Stomach (tissue), 9 donors: ENCODE data around the gene EEF1G. TPM values are rescaled to one million over a fixed set of nuclear protein-coding genes. Genes with fewer than 3 reads are reported as not detected.
A peak's percentile ranks its signal among the peaks of the same experiment; 100 is the strongest.
"Not testable (repeated sequence)": the region's sequence is repeated elsewhere in the genome, so short reads cannot be mapped to it uniquely, and the experiment has no call there.

Experiments
- DNase-seq, 2 donors: peaks; one replicate each; pipeline versions ENCODE4 v3.0.0 to v3.0.0-alpha.2; 2013 to 2019
- H3K27ac ChIP-seq, 5 donors: fragments of 200-600 bp in 4 of 5; sonication (generic) in 4 of 5; one replicate each; pipeline ENCODE4 v1.5.1; 2013 to 2019; ENCODE audit warnings: mild to moderate bottlenecking in 1 of 5, moderate library complexity in 1 of 5
- H3K27me3 ChIP-seq, 3 donors: fragments of 200-600 bp; sonication (generic); one replicate each; pipeline ENCODE4 v1.5.1; 2017 to 2019; ENCODE audit warnings: mixed run types in 1 of 3
- H3K36me3 ChIP-seq, 4 donors: fragments of 200-600 bp; sonication (generic); 1 replicate in 3 of 4; 2 replicates in 1 of 4; pipeline ENCODE4 v1.5.1; 2016 to 2019
- H3K4me1 ChIP-seq, 4 donors: fragments of 200-600 bp; sonication (generic); one replicate each; pipeline ENCODE4 v1.5.1; 2016 to 2019
- H3K4me3 ChIP-seq, 4 donors: fragments of 200-600 bp; sonication (generic) in 3 of 4; one replicate each; pipeline ENCODE4 v1.5.1; 2016 to 2019; ENCODE audit warnings: mild to moderate bottlenecking in 1 of 4
- H3K9me3 ChIP-seq, 4 donors: fragments of 200-600 bp; sonication (generic); one replicate each; pipeline ENCODE4 v1.5.1; 2016 to 2019
- EP300 ChIP-seq: sonication (generic); formaldehyde crosslinking; IDR thresholded peaks from one replicate; pipeline ENCODE4 v1.6.1; 2017; ENCODE audit warnings: antibody characterized with exemption
- POLR2A ChIP-seq, 4 donors: fragments of 450-650 bp; IDR thresholded peaks; one replicate each; pipeline ENCODE4 v1.6.1; 2016; ENCODE audit warnings: antibody characterized with exemption in 4 of 4, control low read depth in 2 of 4, mild to moderate bottlenecking in 1 of 4, moderate library complexity in 1 of 4
- POLR2AphosphoS5 ChIP-seq, 3 donors: sonication (generic); formaldehyde crosslinking; IDR thresholded peaks; one replicate each; pipeline ENCODE4 v1.6.1; 2016; ENCODE audit warnings: antibody characterized with exemption in 3 of 3
- WGBS, 5 donors: extraction: QIAGEN DNeasy Blood & Tissue Kit in 3 of 5; methylation state at CpG; one replicate each; pipeline versions ENCODE4 v1.1.5 to v1.1.7; 2013 to 2018; 5-methylcytosine and 5-hydroxymethylcytosine counted together
- intact Hi-C: fragments of 100-400 bp; cut with DNase I; formaldehyde crosslinking; loops from one replicate; pipeline ENCODE4 v1.15.1; 2023; ENCODE audit warnings: low total_unique reads
- polyA plus RNA-seq, 3 donors: library from polyadenylated mRNA; stranded (reverse); fragments of 200-250 nt; gene quantifications; one replicate each; pipeline ENCODE4 v1.2.3, GENCODE V29; 2013
- total RNA-seq, 5 donors: library from RNA; depleted of rRNA; stranded (reverse); fragments of >200 nt; gene quantifications; one replicate each; pipeline versions ENCODE4 v1.1.0 to v1.2.3, GENCODE V29; 2014 to 2016
- TF ChIP-seq, protein P1 (sequence below), 7 experiments: fragments of 450-650 bp in 4 of 7; fragments of 200-600 bp in 3 of 7; sonication (generic) in 3 of 7; IDR thresholded peaks; one replicate each; pipeline ENCODE4 v1.5.1; 2016 to 2019; ENCODE audit warnings: antibody characterized with exemption in 7 of 7, control low read depth in 2 of 7, mild to moderate bottlenecking in 1 of 7
- donor health status: healthy with polysubstance abuse.
- donor health status: Bipolar disorder and iron deficiency.
- donor health status: healthy.

EEF1G gene
- total and polyA plus RNA-seq, 8 donors: 671 to 1,760 (median 1,103) TPM

- Histone ChIP-seq H3K4me1 (peaks cover 43 to 70% (median 52%) of the 10 kb centered on the region in 4 donors), H3K36me3 (peaks cover 24 to 54% (median 53%) of the 10 kb centered on the region in 4 donors), H3K9me3 (no peaks in the 10 kb centered on the region), H3K27ac (peak overlapping the region in 4 of 5 donors; percentile 32 to 98 (median 58)), H3K27me3 (no peaks in the 10 kb centered on the region), H3K4me3 (no peak overlapping the region)
- 54 to 63% (median 60%) methylated on average over 18 of the region's 18 CpGs for WGBS, 5 donors
- no peak for TF ChIP-seq EP300
- TF ChIP-seq POLR2AphosphoS5 (IDR thresholded peaks at IDR 0.05): no peak
- TF ChIP-seq POLR2A (IDR thresholded peaks at IDR 0.05): no peak
- TF ChIP-seq, protein P1, sequence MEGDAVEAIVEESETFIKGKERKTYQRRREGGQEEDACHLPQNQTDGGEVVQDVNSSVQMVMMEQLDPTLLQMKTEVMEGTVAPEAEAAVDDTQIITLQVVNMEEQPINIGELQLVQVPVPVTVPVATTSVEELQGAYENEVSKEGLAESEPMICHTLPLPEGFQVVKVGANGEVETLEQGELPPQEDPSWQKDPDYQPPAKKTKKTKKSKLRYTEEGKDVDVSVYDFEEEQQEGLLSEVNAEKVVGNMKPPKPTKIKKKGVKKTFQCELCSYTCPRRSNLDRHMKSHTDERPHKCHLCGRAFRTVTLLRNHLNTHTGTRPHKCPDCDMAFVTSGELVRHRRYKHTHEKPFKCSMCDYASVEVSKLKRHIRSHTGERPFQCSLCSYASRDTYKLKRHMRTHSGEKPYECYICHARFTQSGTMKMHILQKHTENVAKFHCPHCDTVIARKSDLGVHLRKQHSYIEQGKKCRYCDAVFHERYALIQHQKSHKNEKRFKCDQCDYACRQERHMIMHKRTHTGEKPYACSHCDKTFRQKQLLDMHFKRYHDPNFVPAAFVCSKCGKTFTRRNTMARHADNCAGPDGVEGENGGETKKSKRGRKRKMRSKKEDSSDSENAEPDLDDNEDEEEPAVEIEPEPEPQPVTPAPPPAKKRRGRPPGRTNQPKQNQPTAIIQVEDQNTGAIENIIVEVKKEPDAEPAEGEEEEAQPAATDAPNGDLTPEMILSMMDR (IDR thresholded peaks at IDR 0.05): no peak
- peak in 1 of 2 donors; percentile 32 for DNase-seq
- intact Hi-C loops: no loop called here
Measured at GRCh38 chr11:62588966-62589637, 15.4 kb upstream of the EEF1G start.

DNA sequence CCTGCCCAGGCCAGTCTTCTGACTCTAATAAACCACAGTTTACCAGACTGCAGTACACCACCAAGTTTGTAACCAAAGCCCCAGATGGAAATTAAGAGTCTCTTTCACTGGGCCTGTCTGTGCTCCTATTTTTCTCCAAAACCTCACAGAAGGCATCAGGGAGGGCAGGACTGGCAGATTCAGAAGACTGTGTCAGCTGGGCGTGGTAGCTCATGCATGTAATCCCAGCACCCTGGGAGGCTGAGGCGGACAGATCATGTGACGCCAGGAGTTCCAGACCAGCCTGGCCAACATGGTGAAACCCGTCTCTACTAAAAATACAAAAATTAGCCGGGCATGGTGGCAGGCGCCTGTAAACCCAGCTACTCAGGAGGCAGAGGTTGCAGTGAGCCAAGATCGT is 11.7 kb upstream of the EEF1G start:
- peaks cover 29 to 83% (median 75%) of the 10 kb centered on the region in 4 donors for H3K36me3 ChIP-seq
- DNase-seq, intact Hi-C loops: not testable (repeated sequence)

DNA sequence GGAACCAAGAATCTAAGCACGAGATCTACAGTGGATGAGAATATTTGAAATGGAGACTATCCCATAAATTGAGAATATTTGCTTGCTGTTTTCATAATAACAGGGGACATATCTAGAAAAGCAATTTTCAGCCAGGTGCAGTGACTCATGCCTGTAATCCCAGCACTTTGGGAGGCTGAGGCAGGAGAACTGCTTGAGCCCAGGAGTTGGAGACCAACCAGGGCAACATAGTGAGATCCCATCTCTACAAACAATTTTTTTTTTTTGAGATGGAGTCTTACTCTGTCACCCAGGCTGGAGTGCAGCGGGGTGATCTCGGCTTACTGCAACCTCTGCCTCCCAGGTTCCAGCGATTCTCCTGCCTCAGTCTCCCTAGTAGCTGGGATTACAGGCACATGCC is 8.0 kb upstream of the EEF1G start:
- H3K4me1 ChIP-seq: peaks cover 0 to 16% (median 7%) of the 10 kb centered on the region in 4 donors
- peaks cover 34 to 96% (median 89%) of the 10 kb centered on the region in 4 donors for H3K36me3 ChIP-seq
- H3K9me3 ChIP-seq, DNase-seq, H3K27me3 ChIP-seq, H3K27ac ChIP-seq, intact Hi-C loops, H3K4me3 ChIP-seq: not testable (repeated sequence)
- WGBS, 5 donors: 91 to 99% (median 98%) methylated on average over 4 of the region's 4 CpGs

More for the DNA sequence above, 11.7 kb upstream of the EEF1G start:
- not testable (repeated sequence) for H3K27me3 ChIP-seq, H3K27ac ChIP-seq, H3K4me3 ChIP-seq, H3K9me3 ChIP-seq
- WGBS, 5 donors: 84 to 97% (median 92%) methylated on average over 7 of the region's 7 CpGs
- H3K4me1 ChIP-seq: peaks cover 14 to 41% (median 29%) of the 10 kb centered on the region in 4 donors

- Histone ChIP-seq H3K27me3 (no peaks in the 10 kb centered on the region), H3K4me3 (no peak overlapping the region), H3K4me1 (peaks cover 5 to 22% (median 12%) of the 10 kb centered on the region in 4 donors), H3K36me3 (peaks cover 30 to 96% (median 89%) of the 10 kb centered on the region in 4 donors), H3K27ac (no peak overlapping the region), H3K9me3 (no peaks in the 10 kb centered on the region)
- intact Hi-C loops: no loop called here
- WGBS, 5 donors: 90 to 95% (median 93%) methylated on average over 18 of the region's 18 CpGs
- TF ChIP-seq, protein P1 (IDR thresholded peaks at IDR 0.05): no peak
- TF ChIP-seq POLR2AphosphoS5 (IDR thresholded peaks at IDR 0.05) (no peak), EP300 (no peak)
- DNase-seq: no peak
Measured at GRCh38 chr11:62580959-62581715, 7.4 kb upstream of the EEF1G start.

GRCh38 chr11:62579252-62579651 is 5.6 kb upstream of the EEF1G start:
- 71 to 94% (median 81%) methylated on average over 2 of the region's 2 CpGs for WGBS, 5 donors
- Histone ChIP-seq H3K27ac (no peak overlapping the region), H3K9me3 (no peaks in the 10 kb centered on the region), H3K4me3 (no peak overlapping the region), H3K36me3 (peaks cover 20 to 83% (median 79%) of the 10 kb centered on the region in 4 donors), H3K4me1 (peaks cover 21 to 34% (median 30%) of the 10 kb centered on the region in 4 donors), H3K27me3 (no peaks in the 10 kb centered on the region)
- intact Hi-C loops: no loop called here
- no peak for TF ChIP-seq EP300
- TF ChIP-seq, protein P1 (IDR thresholded peaks at IDR 0.05): no peak
- TF ChIP-seq POLR2A (IDR thresholded peaks at IDR 0.05): no peak
- DNase-seq: no peak
